Measurements from ENCODE around the gene OSMR.

Gene OSMR

GRCh38 chr5:38935437-38935836 lies 89.6 kb downstream of the OSMR start:
- TF ChIP-seq POLR2A (IDR thresholded peaks at IDR 0.05; ENCODE audit: low read length) (no peak), GATA1 (IDR thresholded peaks at IDR 0.05; ENCODE audit: low read depth, low read length) (no peak)

GRCh38 chr5:38936269-38936668 lies 90.5 kb downstream of the OSMR start:
- TF ChIP-seq POLR2A (IDR thresholded peaks at IDR 0.05; ENCODE audit: low read length) (no peak), GATA1 (IDR thresholded peaks at IDR 0.05; ENCODE audit: low read depth, low read length) (no peak)
- no peak for DNase-seq

More at GRCh38 chr5:38935437-38935836, 89.6 kb downstream of the OSMR start:
- DNase-seq = no peak

GRCh38 chr5:38938424-38938823 lies 92.6 kb downstream of the OSMR start:
- DNase-seq = no peak
- TF ChIP-seq GATA1 (IDR thresholded peaks at IDR 0.05; ENCODE audit: low read depth, low read length) (no peak), POLR2A (IDR thresholded peaks at IDR 0.05; ENCODE audit: low read length) (no peak)

- no peak for DNase-seq
- no peak for TF ChIP-seq POLR2A (IDR thresholded peaks at IDR 0.05; ENCODE audit: low read length)
- TF ChIP-seq GATA1 (IDR thresholded peaks at IDR 0.05; ENCODE audit: low read depth, low read length) = no peak
Measured at GRCh38 chr5:38938973-38939372, 93.2 kb downstream of the OSMR start.

- DNase-seq = no peak
- no peak for TF ChIP-seq POLR2A (IDR thresholded peaks at IDR 0.05; ENCODE audit: low read length)
- no peak for TF ChIP-seq GATA1 (IDR thresholded peaks at IDR 0.05; ENCODE audit: low read depth, low read length)
Measured at GRCh38 chr5:38940230-38940858, 94.5 kb downstream of the OSMR start.

GRCh38 chr5:38941912-38942311 lies 96.1 kb downstream of the OSMR start:
- no peak for DNase-seq
- TF ChIP-seq GATA1 (IDR thresholded peaks at IDR 0.05; ENCODE audit: low read depth, low read length) (no peak), POLR2A (IDR thresholded peaks at IDR 0.05; ENCODE audit: low read length) (no peak)

- DNase-seq = no peak
- TF ChIP-seq GATA1 (IDR thresholded peaks at IDR 0.05; ENCODE audit: low read depth, low read length) = no peak
- no peak for TF ChIP-seq POLR2A (IDR thresholded peaks at IDR 0.05; ENCODE audit: low read length)
Measured at GRCh38 chr5:38944282-38944681, 98.5 kb downstream of the OSMR start.

- TF ChIP-seq POLR2A (IDR thresholded peaks at IDR 0.05; ENCODE audit: low read length) = no peak
- no peak for TF ChIP-seq GATA1 (IDR thresholded peaks at IDR 0.05; ENCODE audit: low read depth, low read length)
- no peak for DNase-seq
Measured at GRCh38 chr5:38948501-38948900, 102.7 kb downstream of the OSMR start.

- no peak for DNase-seq
- TF ChIP-seq GATA1 (IDR thresholded peaks at IDR 0.05; ENCODE audit: low read depth, low read length) (no peak), POLR2A (IDR thresholded peaks at IDR 0.05; ENCODE audit: low read length) (no peak)
Measured at GRCh38 chr5:38953426-38954012, 107.7 kb downstream of the OSMR start.

GRCh38 chr5:38961691-38962090 lies 115.9 kb downstream of the OSMR start:
- no peak for DNase-seq
- TF ChIP-seq POLR2A (IDR thresholded peaks at IDR 0.05; ENCODE audit: low read length) = no peak
- no peak for TF ChIP-seq GATA1 (IDR thresholded peaks at IDR 0.05; ENCODE audit: low read depth, low read length)

GRCh38 chr5:38968665-38969064 lies 122.9 kb downstream of the OSMR start:
- peak in 1 of 2 experiments; percentile 3 for DNase-seq

GRCh38 chr5:38978036-38978435 lies 132.2 kb downstream of the OSMR start:
- no peak for TF ChIP-seq POLR2A (IDR thresholded peaks at IDR 0.05; ENCODE audit: low read length)
- TF ChIP-seq GATA1 (IDR thresholded peaks at IDR 0.05; ENCODE audit: low read depth, low read length) = no peak
- peak in 1 of 2 experiments; percentile 9 for DNase-seq

More at GRCh38 chr5:38968665-38969064, 122.9 kb downstream of the OSMR start:
- TF ChIP-seq POLR2A (IDR thresholded peaks at IDR 0.05; ENCODE audit: low read length) = no peak

GRCh38 chr5:38979535-38979934 lies 133.7 kb downstream of the OSMR start:
- DNase-seq = no peak
- TF ChIP-seq POLR2A (IDR thresholded peaks at IDR 0.05; ENCODE audit: low read length) (no peak), GATA1 (IDR thresholded peaks at IDR 0.05; ENCODE audit: low read depth, low read length) (no peak)

All from erythroblast (primary cell).